Stimulated activated CD8-positive, alpha-beta memory T cell treated with anti-CD3 and anti-CD28 coated beads, Interleukin-4, amount 100 ng/mL, for 48 hours (primary cell): Measurements from ENCODE around the gene PATE3.

Source experiments
- DNase-seq: peaks from one replicate; pipeline ENCODE4 v3.0.0-alpha.2; 2020

PATE3 gene

DNA sequence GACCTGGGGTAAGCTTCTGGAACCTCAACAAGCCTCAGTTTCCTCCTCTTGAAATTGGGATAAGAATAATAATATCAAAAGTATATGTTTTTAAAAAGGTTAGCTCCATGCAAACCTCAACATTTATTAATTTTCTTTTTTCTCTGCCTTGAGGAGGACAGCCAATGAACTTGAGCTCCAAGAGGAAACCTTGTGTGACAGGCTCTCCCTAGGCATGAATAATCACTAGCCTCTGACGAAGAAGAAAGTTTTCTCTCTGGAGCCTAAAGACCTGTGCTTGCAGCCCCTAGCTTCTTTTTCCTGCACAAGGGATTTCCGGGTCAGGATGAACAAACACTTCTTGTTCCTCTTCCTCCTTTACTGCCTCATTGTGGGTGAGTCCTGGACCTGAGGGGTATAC is at the start of gene PATE3:
Gene PATE3 (plus strand): TSS at position 301 of the 400 bp plus-strand sequence. CDS start 25 bp downstream, at position 326.
- no peak for DNase-seq

- no peak for DNase-seq
These were observed 47.3 kb upstream of the PATE3 start for GRCh38 chr11:125740617-125741016.

DNA sequence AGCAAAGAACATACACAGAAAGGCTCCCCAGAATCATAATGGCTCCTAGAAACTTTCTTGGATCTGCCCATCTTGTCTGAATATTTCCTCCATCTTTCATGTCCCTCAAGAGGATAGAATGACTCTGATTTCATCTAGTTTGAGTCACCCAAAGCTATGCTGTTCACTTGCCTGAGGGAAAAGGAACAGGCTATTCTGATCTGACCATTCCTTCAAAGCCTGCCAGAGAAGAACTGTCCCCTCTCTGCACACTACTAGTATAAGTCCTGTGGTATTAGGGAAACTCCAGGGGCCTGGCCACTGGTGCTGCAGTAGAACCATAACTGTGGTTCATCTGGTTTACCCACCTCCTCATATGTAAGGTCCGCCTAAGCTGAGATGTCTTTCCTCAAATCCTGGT is 44.2 kb upstream of the PATE3 start:
- DNase-seq = no peak

DNA sequence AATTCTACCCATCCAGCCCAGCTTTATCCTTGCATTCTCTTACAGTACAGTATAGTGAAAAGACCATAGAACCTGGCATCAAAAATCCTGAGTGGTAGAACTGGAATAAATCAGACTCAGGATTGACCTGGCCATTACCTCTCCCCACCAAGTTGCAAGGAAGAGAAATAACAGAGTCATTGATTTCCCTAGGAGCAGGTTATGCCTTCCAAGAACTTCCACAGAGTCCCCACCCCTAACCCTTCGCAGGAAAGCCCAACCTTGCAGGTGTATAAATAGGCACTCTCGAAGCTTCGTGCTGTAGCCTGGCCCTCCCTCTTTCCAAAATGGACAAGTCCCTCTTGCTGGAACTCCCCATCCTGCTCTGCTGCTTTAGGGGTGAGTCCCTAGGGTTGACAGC is 41.9 kb upstream of the PATE3 start, which contains the start of gene PATE1:
Gene PATE1 (plus strand): TSS at position 301 of the 400 bp plus-strand sequence. CDS start 26 bp downstream, at position 327.
- DNase-seq = no peak

GRCh38 chr11:125750629-125751028 is 37.3 kb upstream of the PATE3 start:
- no peak for DNase-seq

DNA sequence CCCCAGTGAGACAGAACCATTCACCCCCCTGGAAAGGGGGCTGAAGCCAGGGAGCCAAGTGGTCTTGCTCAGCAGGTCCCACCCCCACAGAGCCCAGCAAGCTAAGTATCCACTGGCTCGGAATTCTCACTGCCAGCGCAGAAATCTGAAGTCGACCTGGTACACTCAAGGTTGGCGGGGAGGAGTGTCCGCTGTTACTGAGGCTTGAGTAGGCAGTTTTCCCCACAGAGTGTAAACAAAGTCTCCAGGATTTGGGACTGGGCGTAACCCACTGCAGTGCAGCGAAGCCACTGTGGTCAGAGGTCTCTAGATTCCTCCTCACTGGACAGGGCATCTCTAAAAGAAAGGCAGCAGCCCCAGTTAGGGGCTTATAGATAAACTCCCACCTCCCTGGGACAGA is 31.9 kb upstream of the PATE3 start:
- DNase-seq = no peak

DNA sequence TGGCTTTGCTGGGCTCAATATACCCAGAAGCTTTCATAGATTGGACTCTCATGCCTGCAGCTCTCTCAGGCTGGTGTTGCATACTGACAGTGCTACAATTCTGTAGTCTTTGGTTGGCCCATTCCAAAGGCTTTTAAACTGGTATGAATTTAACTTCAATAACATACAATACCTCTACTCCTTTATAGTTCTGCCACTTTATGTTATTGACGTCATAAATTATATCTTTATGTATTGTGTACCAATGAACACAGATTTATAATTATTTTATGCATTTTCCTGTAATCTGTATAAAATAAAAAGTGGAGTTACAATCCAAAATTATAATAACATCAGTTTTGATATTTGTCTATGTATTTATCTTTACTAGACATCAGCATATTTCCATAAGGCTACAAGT is 25.5 kb upstream of the PATE3 start:
- no peak for DNase-seq

GRCh38 chr11:125763483-125763882 is 24.4 kb upstream of the PATE3 start:
- DNase-seq = no peak

GRCh38 chr11:125766251-125766650 is 21.7 kb upstream of the PATE3 start:
- DNase-seq = no peak

GRCh38 chr11:125768336-125769046 is 19.4 kb upstream of the PATE3 start:
- no peak for DNase-seq

DNA sequence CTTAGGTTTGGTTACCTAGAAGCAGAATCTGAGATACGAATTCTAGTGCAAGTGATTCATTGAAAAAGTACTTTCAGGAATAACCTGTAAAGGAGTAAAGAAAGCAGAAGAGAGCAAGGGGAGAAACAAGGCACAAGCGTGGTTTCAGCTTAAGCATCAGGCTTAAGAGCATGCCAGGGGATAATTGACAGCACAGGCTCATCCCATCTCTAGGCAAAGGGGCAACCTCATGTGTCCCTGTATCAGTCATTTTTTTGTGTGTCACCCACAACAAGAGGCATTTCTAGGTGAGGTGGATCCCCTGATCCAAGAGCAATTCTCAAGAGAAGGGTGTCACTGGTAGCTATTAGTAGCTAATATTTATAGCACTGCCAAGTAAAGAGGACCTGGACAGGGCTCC is 17.3 kb upstream of the PATE3 start:
- DNase-seq = no peak

- no peak for DNase-seq
These were observed 15.0 kb upstream of the PATE3 start for GRCh38 chr11:125772834-125773505.

DNA sequence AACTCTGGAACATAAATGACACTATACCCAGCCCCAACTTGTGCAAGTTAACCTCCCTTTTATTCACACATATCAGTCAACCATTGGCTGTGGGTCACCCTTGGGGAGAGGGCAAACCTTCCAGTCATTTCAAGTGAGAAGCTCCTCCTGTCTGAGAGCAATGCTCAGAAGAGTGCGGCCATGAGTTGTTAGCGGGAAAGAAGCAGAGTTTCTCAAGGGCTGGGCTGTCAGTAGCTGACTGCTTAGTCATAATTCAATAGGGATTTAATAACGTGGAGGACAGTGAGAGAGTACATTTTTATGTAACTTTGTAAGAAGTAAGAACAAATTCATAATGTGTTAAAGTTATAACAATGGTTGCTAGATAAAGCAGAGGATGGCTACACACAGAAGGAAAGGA is 14.4 kb upstream of the PATE3 start:
- DNase-seq = no peak

DNA sequence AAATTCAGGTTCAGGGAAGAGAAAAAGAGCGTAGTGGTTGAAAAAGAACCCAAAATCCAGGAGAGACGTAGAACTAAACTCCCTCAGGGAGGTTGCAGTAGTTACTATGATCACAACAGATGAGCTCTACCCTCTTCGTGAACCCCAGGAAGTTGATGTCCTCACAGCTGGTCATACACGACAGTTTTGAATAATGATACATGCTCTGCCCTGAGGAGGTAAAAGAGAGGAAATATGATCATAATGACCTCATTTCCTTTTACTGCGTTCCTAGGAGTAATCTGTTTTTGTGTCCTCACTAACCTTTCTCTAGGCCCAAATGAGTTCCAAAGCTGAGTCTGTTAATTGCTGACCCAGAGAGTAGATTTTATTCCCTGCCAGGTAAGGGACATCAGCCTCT is 10.6 kb upstream of the PATE3 start:
- no peak for DNase-seq

- DNase-seq = no peak
These were observed 9.2 kb upstream of the PATE3 start, which contains the start of gene PATE2 for GRCh38 chr11:125778728-125779127. Gene PATE2 (minus strand): TSS chr11:125778828. CDS start chr11:125778773, 55 bp downstream.

GRCh38 chr11:125784678-125785077 is 3.2 kb upstream of the PATE3 start:
- DNase-seq = no peak

DNA sequence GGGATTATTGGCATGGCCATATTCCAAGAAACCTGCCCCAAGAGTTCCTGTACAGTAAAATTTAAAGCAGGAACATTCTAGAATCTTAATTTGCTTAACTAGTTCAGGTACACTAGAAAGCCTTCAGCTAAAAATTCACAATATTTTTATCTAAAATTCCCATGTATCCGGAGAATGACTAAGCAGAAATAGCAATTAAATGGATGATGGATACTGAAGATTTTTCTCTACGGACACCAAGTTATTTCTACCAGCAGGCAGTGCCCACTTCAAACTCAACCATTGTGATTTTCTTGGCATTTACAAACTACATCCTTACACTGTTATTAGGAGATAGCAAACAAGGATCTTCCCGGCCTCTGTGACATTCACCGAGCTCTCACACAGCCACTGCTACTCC is 2.9 kb downstream of the PATE3 start:
- DNase-seq = no peak

- no peak for DNase-seq
These were observed 9.7 kb downstream of the PATE3 start for GRCh38 chr11:125797641-125798040.

GRCh38 chr11:125799808-125800207 is 11.9 kb downstream of the PATE3 start:
- DNase-seq = no peak

- DNase-seq = no peak
These were observed 14.5 kb downstream of the PATE3 start for GRCh38 chr11:125802387-125802786.

GRCh38 chr11:125807909-125808308 is 20.0 kb downstream of the PATE3 start:
- DNase-seq = no peak

GRCh38 chr11:125833016-125833415 is 45.1 kb downstream of the PATE3 start, which contains the start of gene PATE4:
Gene PATE4 (plus strand): TSS chr11:125833316. CDS start chr11:125833360, 44 bp downstream.
- no peak for DNase-seq

- no peak for DNase-seq
These were observed 47.8 kb downstream of the PATE3 start for GRCh38 chr11:125835748-125836147.
